ENCODE measurements around the gene TERT.
A peak's percentile ranks its signal among the peaks of the same experiment; 100 is the strongest.
"Not testable (repeated sequence)": the region's sequence is repeated elsewhere in the genome, so short reads cannot be mapped to it uniquely, and the experiment has no call there.

Gene TERT

GRCh38 chr5:1235838-1236237 lies 59.0 kb downstream of the TERT start:
- TF ChIP-seq CTCF (IDR thresholded peaks at IDR 0.05; ENCODE audit: control insufficient read depth, extremely low read depth, insufficient read depth) = no peak
- no peak overlapping the region for H3K4me3 ChIP-seq (ENCODE audit: low read depth, low read length)
- DNase-seq (ENCODE audit: low read depth) = no peak

- H3K4me3 ChIP-seq (ENCODE audit: low read depth, low read length) = no peak overlapping the region
- DNase-seq (ENCODE audit: low read depth) = no peak
- 0 out of 2 replicates have a peak, but pooled peaks have one; percentile 10 for TF ChIP-seq CTCF (IDR thresholded peaks at IDR 0.05; ENCODE audit: control insufficient read depth, extremely low read depth, insufficient read depth)
Measured at GRCh38 chr5:1235379-1235778, 59.5 kb downstream of the TERT start.

GRCh38 chr5:1232780-1233179 lies 62.1 kb downstream of the TERT start:
- no peak for DNase-seq (ENCODE audit: low read depth)
- TF ChIP-seq CTCF (IDR thresholded peaks at IDR 0.05; ENCODE audit: control insufficient read depth, extremely low read depth, insufficient read depth) = no peak
- H3K4me3 ChIP-seq (ENCODE audit: low read depth, low read length) = no peak overlapping the region

GRCh38 chr5:1231354-1231905 lies 63.4 kb downstream of the TERT start:
- no peak for DNase-seq (ENCODE audit: low read depth)
- H3K4me3 ChIP-seq (ENCODE audit: low read depth, low read length) = no peak overlapping the region
- no peak for TF ChIP-seq CTCF (IDR thresholded peaks at IDR 0.05; ENCODE audit: control insufficient read depth, extremely low read depth, insufficient read depth)

- TF ChIP-seq CTCF (IDR thresholded peaks at IDR 0.05; ENCODE audit: control insufficient read depth, extremely low read depth, insufficient read depth) = no peak
- H3K4me3 ChIP-seq (ENCODE audit: low read depth, low read length) = no peak overlapping the region
- DNase-seq (ENCODE audit: low read depth) = no peak
Measured at GRCh38 chr5:1230551-1230950, 64.3 kb downstream of the TERT start.

- no peak for DNase-seq (ENCODE audit: low read depth)
- no peak overlapping the region for H3K4me3 ChIP-seq (ENCODE audit: low read depth, low read length)
- TF ChIP-seq CTCF (IDR thresholded peaks at IDR 0.05; ENCODE audit: control insufficient read depth, extremely low read depth, insufficient read depth) = no peak
Measured at GRCh38 chr5:1229822-1230221, 65.0 kb downstream of the TERT start.

- DNase-seq (ENCODE audit: low read depth); H3K4me3 ChIP-seq (ENCODE audit: low read depth, low read length): not testable (repeated sequence)
Measured at GRCh38 chr5:1229023-1229422, 65.8 kb downstream of the TERT start.
